ENCODE measurements around the gene CALHM2. TPM values are rescaled to one million over a fixed set of nuclear protein-coding genes. Genes with fewer than 3 reads are reported as not detected.
"Not testable (repeated sequence)": the region's sequence is repeated elsewhere in the genome, so short reads cannot be mapped to it uniquely, and the experiment has no call there.

The CALHM2 gene
- total and polyA plus RNA-seq, 12 donors = 3.8 to 56.8 (median 34.9) TPM

GRCh38 chr10:103427866-103428265 is 24.3 kb downstream of the CALHM2 start:
- no peak for DNase-seq
- no peak for TF ChIP-seq CTCF (IDR thresholded peaks at IDR 0.05)
- no peak for TF ChIP-seq POLR2A (IDR thresholded peaks at IDR 0.05)
- 86 to 94% (median 93%) methylated on average over 9 of the region's 9 CpGs for WGBS, 4 donors
- Histone ChIP-seq H3K27me3 (no peaks in the 10 kb centered on the region), H3K4me1 (replicated peaks in 1 of 2) (no peaks in the 10 kb centered on the region), H3K9me3 (replicated peaks in 1 of 3) (no peaks in the 10 kb centered on the region), H3K27ac (no peak overlapping the region), H3K36me3 (replicated peaks in 1 of 2) (peaks cover 0 to 66% of the 10 kb centered on the region in 2 donors), H3K4me3 (no peak overlapping the region)
- intact Hi-C loops (cut with DNase I) = no loop called here

GRCh38 chr10:103423748-103424147 is 28.4 kb downstream of the CALHM2 start:
- no peaks in the 10 kb centered on the region for H3K9me3 ChIP-seq (replicated peaks in 1 of 3)
- no peak for DNase-seq
- intact Hi-C loops (cut with DNase I) = no loop called here
- TF ChIP-seq POLR2A (IDR thresholded peaks at IDR 0.05) (no peak), CTCF (IDR thresholded peaks at IDR 0.05) (no peak)
- WGBS, 4 donors = 80 to 91% (median 89%) methylated on average over 5 of the region's 5 CpGs
- no peaks in the 10 kb centered on the region for H3K4me1 ChIP-seq (replicated peaks in 1 of 2)
- H3K27ac ChIP-seq = no peak overlapping the region
- H3K36me3 ChIP-seq (replicated peaks in 1 of 2) = peaks cover 0 to 88% of the 10 kb centered on the region in 2 donors
- no peak overlapping the region for H3K4me3 ChIP-seq
- H3K27me3 ChIP-seq = no peaks in the 10 kb centered on the region

GRCh38 chr10:103419101-103419500 is 33.1 kb downstream of the CALHM2 start:
- Histone ChIP-seq H3K4me3 (no peak overlapping the region), H3K36me3 (replicated peaks in 1 of 2) (peaks cover 0 to 93% of the 10 kb centered on the region in 2 donors), H3K27ac (no peak overlapping the region), H3K4me1 (replicated peaks in 1 of 2) (peaks cover 4 to 8% of the 10 kb centered on the region in 2 donors), H3K27me3 (no peaks in the 10 kb centered on the region), H3K9me3 (replicated peaks in 1 of 3) (no peaks in the 10 kb centered on the region)
- intact Hi-C loops (cut with DNase I) = no loop called here
- 86 to 99% (median 90%) methylated on average over 4 of the region's 4 CpGs for WGBS, 4 donors
- TF ChIP-seq CTCF (IDR thresholded peaks at IDR 0.05) = no peak
- TF ChIP-seq POLR2A (IDR thresholded peaks at IDR 0.05) = no peak
- DNase-seq = no peak

- H3K27ac ChIP-seq = no peak overlapping the region
- H3K4me3 ChIP-seq = no peak overlapping the region
- H3K27me3 ChIP-seq = no peaks in the 10 kb centered on the region
- WGBS, 4 donors = 72 to 82% (median 78%) methylated on average over 3 to 5 of the region's 5 CpGs
- no peak for TF ChIP-seq POLR2A (IDR thresholded peaks at IDR 0.05)
- TF ChIP-seq CTCF (IDR thresholded peaks at IDR 0.05) = no peak
- H3K4me1 ChIP-seq (replicated peaks in 1 of 2) = peaks cover 4 to 8% of the 10 kb centered on the region in 2 donors
- intact Hi-C loops (cut with DNase I) = loop anchor here (2.0 kb wide), 2 partner anchors 67 to 69 kb away; no protein-coding TSS in a partner anchor
- no peaks in the 10 kb centered on the region for H3K9me3 ChIP-seq (replicated peaks in 1 of 3)
- H3K36me3 ChIP-seq (replicated peaks in 1 of 2) = peaks cover 0 to 93% of the 10 kb centered on the region in 2 donors
- no peak for DNase-seq
These were observed 34.6 kb downstream of the CALHM2 start for GRCh38 chr10:103417601-103418000.

- intact Hi-C loops (cut with DNase I) = loop anchor here (2.0 kb wide), 2 partner anchors 68 to 70 kb away; no protein-coding TSS in a partner anchor
- H3K36me3 ChIP-seq (replicated peaks in 1 of 2) = peaks cover 0 to 93% of the 10 kb centered on the region in 2 donors
- not testable (repeated sequence) for H3K4me1 ChIP-seq (replicated peaks in 1 of 2); H3K4me3 ChIP-seq; H3K27me3 ChIP-seq; H3K9me3 ChIP-seq (replicated peaks in 1 of 3); DNase-seq; H3K27ac ChIP-seq
- 71 to 81% (median 79%) methylated on average over 5 of the region's 5 CpGs for WGBS, 4 donors
These were observed 35.1 kb downstream of the CALHM2 start for GRCh38 chr10:103417148-103417469.
